Measurements from ENCODE around the gene CATSPERD.
"Not testable (repeated sequence)": the region's sequence is repeated elsewhere in the genome, so short reads cannot be mapped to it uniquely, and the experiment has no call there.

Gene CATSPERD

GRCh38 chr19:5696196-5697021 is 24.0 kb upstream of the CATSPERD start:
- no peak overlapping the region for H3K4me3 ChIP-seq (ENCODE audit: low read depth, low read length)
- DNase-seq (ENCODE audit: low read depth): no peak

GRCh38 chr19:5697022-5697889 is 23.2 kb upstream of the CATSPERD start:
- no peak overlapping the region for H3K4me3 ChIP-seq (ENCODE audit: low read depth, low read length)
- DNase-seq (ENCODE audit: low read depth): no peak

- H3K4me3 ChIP-seq (ENCODE audit: low read depth, low read length): no peak overlapping the region
These were observed 22.4 kb upstream of the CATSPERD start for GRCh38 chr19:5697890-5698634.

DNA sequence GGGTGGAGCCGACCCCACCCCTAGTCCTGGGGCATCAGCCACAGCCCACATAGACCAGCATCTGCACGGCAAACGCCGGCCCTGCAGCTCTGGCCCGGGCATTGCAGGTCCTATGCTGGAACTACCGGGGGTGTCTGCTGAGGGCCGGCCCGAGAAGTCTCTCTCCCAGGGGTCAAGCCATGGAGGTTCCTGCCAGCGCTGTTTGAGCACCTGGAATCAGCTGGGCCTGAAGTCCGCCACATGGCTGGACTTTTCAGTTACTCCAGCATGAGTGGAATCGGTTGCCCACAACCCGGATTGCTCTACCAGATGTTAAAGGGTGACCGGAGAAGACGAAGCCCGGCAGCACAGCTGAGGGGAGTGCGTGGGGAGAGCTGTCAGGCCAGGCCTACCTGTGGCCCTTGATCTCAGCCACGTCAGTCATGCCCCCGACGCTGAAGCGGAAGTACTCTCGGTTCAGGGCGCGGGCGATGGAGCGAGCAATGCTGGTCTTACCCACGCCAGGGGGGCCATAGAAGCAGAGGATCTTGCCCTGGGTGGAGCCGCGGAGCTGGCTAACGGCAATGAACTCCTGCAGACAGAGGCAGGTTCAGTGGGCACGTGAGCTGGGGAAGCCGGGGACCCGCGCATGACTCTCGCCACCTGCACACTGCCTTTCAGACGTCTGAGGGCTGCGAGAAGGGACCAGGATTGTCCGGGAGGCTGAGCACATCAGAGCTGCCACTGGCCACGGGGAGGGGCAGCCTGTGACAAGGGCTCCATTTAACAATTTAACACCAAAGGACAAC is 21.6 kb upstream of the CATSPERD start:
- DNase-seq (ENCODE audit: low read depth): no peak
- no peak overlapping the region for H3K4me3 ChIP-seq (ENCODE audit: low read depth, low read length)

More at GRCh38 chr19:5697890-5698634, 22.4 kb upstream of the CATSPERD start:
- no peak for DNase-seq (ENCODE audit: low read depth)

- no peak for DNase-seq (ENCODE audit: low read depth)
- H3K4me3 ChIP-seq (ENCODE audit: low read depth, low read length): no peak overlapping the region
These were observed 19.9 kb upstream of the CATSPERD start for GRCh38 chr19:5700455-5701092.

DNA sequence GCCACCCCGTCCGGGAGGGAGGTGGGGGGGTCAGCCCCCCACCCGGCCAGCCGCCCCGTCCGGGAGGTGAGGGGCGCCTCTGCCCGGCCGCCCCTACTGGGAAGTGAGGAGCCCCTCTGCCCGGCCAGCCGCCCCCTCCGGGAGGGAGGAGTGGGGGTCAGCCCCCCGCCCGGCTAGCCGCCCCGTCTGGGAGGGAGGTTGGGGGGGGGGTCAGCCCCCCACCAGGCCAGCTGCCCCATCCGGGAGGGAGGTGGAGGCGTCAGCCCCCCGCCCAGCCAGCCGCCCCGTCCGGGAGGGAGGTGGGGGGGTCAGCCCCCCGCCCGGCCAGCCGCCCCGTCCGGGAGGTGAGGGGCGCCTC is 18.4 kb upstream of the CATSPERD start:
- H3K4me3 ChIP-seq (ENCODE audit: low read depth, low read length); DNase-seq (ENCODE audit: low read depth): not testable (repeated sequence)

GRCh38 chr19:5703819-5704818 is 16.3 kb upstream of the CATSPERD start:
- no peak for DNase-seq (ENCODE audit: low read depth)
- no peak overlapping the region for H3K4me3 ChIP-seq (ENCODE audit: low read depth, low read length)

- no peak for DNase-seq (ENCODE audit: low read depth)
- no peak overlapping the region for H3K4me3 ChIP-seq (ENCODE audit: low read depth, low read length)
These were observed 14.9 kb upstream of the CATSPERD start for GRCh38 chr19:5705552-5705951.

DNA sequence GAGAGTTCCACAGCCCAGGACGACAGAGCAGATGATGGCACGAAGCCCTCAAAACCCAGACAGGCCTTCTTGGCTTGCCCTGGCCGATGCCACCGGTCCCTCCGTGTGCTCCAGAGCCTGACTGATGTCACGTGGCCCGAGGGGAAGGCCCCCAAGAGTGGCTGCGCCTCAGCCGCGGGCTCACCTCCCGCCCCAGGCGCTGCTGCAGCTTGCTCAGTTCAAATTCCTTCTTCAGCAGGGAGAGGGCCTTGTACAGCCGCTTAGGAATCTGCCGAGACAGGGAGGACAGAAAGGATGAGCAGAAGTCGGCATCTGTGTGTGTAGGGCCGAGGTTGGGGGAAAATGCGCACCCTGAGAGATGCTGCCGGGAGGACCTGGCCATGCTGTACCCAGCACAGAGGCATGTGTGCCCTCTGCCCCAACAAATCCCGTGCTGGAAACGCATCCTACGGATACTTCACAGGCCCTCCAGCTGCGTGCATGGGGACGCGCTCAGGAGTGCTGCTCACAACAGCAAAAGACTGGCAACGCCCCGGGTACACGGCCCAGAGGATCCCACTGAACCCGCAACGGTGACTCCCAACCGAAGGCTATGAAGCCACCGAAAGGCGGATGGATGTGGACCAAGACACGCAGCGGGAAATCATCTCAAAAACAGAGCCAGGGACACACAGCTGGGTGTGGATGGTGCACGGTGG is 13.4 kb upstream of the CATSPERD start:
- no peak for DNase-seq (ENCODE audit: low read depth)
- no peak overlapping the region for H3K4me3 ChIP-seq (ENCODE audit: low read depth, low read length)

DNA sequence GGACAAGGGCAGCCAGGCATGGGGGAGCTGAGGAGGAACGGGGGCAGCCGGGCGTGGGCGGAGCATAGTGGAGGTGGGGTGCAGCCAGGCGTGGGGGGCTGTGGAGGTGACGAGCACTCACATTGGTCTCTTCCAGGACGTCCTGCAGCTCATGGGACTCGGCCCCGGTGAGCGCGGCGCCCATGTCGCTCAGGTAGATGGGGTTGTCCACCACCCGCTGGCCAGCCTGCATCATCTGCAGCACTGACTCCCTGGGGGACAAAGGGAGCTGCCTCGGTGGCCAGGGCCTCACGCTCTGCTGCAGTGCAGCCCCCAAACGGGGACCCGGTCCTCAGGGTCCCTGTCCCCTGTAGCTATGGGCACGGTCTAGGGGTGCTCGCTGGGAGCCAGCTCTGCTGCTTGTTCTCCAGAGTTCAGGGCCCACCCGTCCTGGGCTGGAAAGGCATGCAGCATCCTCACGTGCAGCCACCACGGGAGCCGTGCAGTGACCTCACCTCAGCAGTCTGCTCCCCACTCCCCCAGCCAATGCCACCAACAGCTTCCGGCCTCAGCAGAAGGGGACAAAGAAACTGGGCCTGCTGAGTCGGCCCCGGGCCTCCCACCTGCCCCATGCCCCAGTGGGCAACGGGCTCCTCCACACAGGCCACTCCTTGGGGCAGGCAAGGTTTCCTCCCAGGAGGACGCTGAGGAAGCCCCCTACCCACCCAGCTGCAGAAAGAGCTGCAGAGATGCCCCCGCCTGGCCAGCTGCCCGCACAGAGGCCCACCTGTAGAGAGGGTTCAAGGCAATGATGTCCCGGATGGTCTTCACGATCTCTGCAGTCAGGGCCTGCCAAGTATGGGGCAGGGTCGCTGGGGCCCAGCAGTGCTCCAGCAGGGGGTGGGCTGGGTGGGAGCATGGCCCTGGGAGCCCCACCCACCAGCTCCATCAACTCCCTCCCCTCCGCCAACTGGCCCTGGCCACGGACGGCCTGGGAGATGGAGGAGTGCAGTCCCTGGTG is 12.6 kb upstream of the CATSPERD start:
- DNase-seq (ENCODE audit: low read depth): no peak
- no peak overlapping the region for H3K4me3 ChIP-seq (ENCODE audit: low read depth, low read length)

- DNase-seq (ENCODE audit: low read depth): no peak
These were observed 9.4 kb upstream of the CATSPERD start for GRCh38 chr19:5711025-5711424.

GRCh38 chr19:5711713-5712161 is 8.7 kb upstream of the CATSPERD start:
- no peak overlapping the region for H3K4me3 ChIP-seq (ENCODE audit: low read depth, low read length)
- no peak for DNase-seq (ENCODE audit: low read depth)

More at GRCh38 chr19:5711025-5711424, 9.4 kb upstream of the CATSPERD start:
- H3K4me3 ChIP-seq (ENCODE audit: low read depth, low read length): no peak overlapping the region

DNA sequence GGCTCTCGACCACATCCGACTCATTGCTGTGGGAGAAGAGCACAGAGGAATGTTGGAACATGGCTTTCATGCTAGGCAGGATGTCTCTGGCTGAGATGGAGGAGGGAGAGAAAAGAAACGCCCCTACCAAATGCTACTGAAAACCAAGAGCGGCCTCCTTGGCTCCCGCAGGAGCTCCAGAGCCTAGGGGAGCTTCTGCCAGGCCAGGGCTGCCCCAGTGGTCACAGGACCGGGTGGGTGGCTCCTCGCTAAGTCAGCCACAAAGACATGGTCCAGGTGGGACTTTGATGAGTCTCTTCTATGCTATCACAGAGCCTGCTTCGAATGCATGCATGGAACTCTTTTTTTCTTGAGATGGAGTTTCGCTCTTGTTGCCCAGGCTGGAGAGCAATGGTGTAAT is 7.2 kb upstream of the CATSPERD start:
- DNase-seq (ENCODE audit: low read depth): no peak
- H3K4me3 ChIP-seq (ENCODE audit: low read depth, low read length): no peak overlapping the region

- H3K4me3 ChIP-seq (ENCODE audit: low read depth, low read length): no peak overlapping the region
- no peak for DNase-seq (ENCODE audit: low read depth)
These were observed 5.6 kb upstream of the CATSPERD start for GRCh38 chr19:5714816-5715215.

GRCh38 chr19:5717215-5717935 is 3.1 kb upstream of the CATSPERD start:
- no peak overlapping the region for H3K4me3 ChIP-seq (ENCODE audit: low read depth, low read length)
- DNase-seq (ENCODE audit: low read depth): no peak

All from skeletal muscle cell (primary cell).